ENCODE data around the gene GFRAL. TPM values are rescaled to one million over a fixed set of nuclear protein-coding genes. Genes with fewer than 3 reads are reported as not detected.

The GFRAL gene
- total RNA-seq (2012; rRNA removed), result not detected in 2 replicates
- not detected in 2 replicates for polyA plus RNA-seq (2012; rRNA removed)
- polyA plus RNA-seq (2012; cell fraction: cytosol; rRNA removed), result not detected in 2 replicates
- not detected in 2 replicates for polyA plus RNA-seq (2012; cell fraction: nucleus; rRNA removed; ENCODE audit: low replicate concordance)
- percentile 3 among the genes with signal in this experiment for Bru-seq, nascent RNA
- BruChase-seq, experiment 1, labeled RNA remaining after a 6-hour chase, result percentile 2 among the genes with signal in this experiment
- BruChase-seq, experiment 2, labeled RNA remaining after a 2-hour chase, result percentile 1 among the genes with signal in this experiment
- long read RNA-seq, result 0 reads

GRCh38 chr6:55327169-55327568 lies at the start of gene GFRAL:
GFRAL (plus strand) TSS chr6:55327469; CDS start chr6:55327555, 86 bp downstream.
- Histone ChIP-seq H3K9me3 (ENCODE audit: control insufficient read depth, insufficient read depth, low read length) (no peaks in the 10 kb centered on the region), H3K18ac (ENCODE audit: low read depth, low read length) (no peak within 1 kb of the TSS), H2AK5ac (ENCODE audit: low read depth, low read length) (no peak within 1 kb of the TSS), H3K4me3 (ENCODE audit: insufficient read depth, low read depth, low read length) (no peak within 1 kb of the TSS), H2AFZ (replicated peaks; ENCODE audit: low read length, poor library complexity) (no peak within 1 kb of the TSS), H3K56ac (ENCODE audit: extremely low read depth, insufficient read depth, low read length) (no peak within 1 kb of the TSS), H2BK5ac (ENCODE audit: low read depth, low read length, poor library complexity, severe bottlenecking) (no peak within 1 kb of the TSS), H3K4me2 (ENCODE audit: low read depth, low read length) (no peak within 1 kb of the TSS), H3K23ac (ENCODE audit: low read depth, low read length) (no peak within 1 kb of the TSS), H4K5ac (ENCODE audit: low read depth, low read length) (no peak within 1 kb of the TSS), H4K8ac (ENCODE audit: low read depth in 2 of 2, low read length in 2 of 2) (no peak within 1 kb of the TSS), H4K91ac (ENCODE audit: insufficient read depth, low read depth, low read length) (no peak within 1 kb of the TSS), H3K27ac (ENCODE audit: insufficient read depth, low read length) (no peak within 1 kb of the TSS), H4K20me1 (ENCODE audit: insufficient read depth, low read length) (no peaks in the 10 kb centered on the region), H2AK9ac (replicated peaks; ENCODE audit: low read depth, low read length, poor library complexity) (no peak within 1 kb of the TSS), H3K79me1 (ENCODE audit: low read depth in 1 of 2, low read length in 2 of 2) (no peaks in the 10 kb centered on the region), H3K9ac (ENCODE audit: low read depth, low read length) (no peak within 1 kb of the TSS), H2BK15ac (ENCODE audit: low read depth, low read length) (no peak within 1 kb of the TSS), H3K36me3 (ENCODE audit: control insufficient read depth, insufficient read depth, low read length) (no peaks in the 10 kb centered on the region), H3K9me1 (ENCODE audit: insufficient read depth, low read length) (no peaks in the 10 kb centered on the region), H3K27me3 (ENCODE audit: control insufficient read depth, insufficient read depth, low read length) (no peaks in the 10 kb centered on the region), H2BK20ac (ENCODE audit: low read depth, low read length) (no peak within 1 kb of the TSS), H2BK120ac (ENCODE audit: low read depth, low read length) (no peak within 1 kb of the TSS), H3K4me1 (ENCODE audit: control insufficient read depth, insufficient read depth, low read length) (no peaks in the 10 kb centered on the region), H3K4ac (ENCODE audit: low read depth, low read length) (no peak within 1 kb of the TSS), H3K14ac (replicated peaks; ENCODE audit: low read depth, low read length) (no peak within 1 kb of the TSS)
- dilution Hi-C loops (cut with HindIII; ENCODE audit: low sequenced_read_pairs, unreplicated experiment) (no loop called here), intact Hi-C loops (cut with micrococcal nuclease) (no loop called here), in situ Hi-C loops (cut with MboI; ENCODE audit: low sequenced_read_pairs) (no loop called here)
- TF ChIP-seq USF2 (IDR thresholded peaks at IDR 0.05; ENCODE audit: low read depth, low read length) (no peak), MXI1 (IDR thresholded peaks at IDR 0.05; ENCODE audit: borderline replicate concordance, low read depth, low read length) (no peak), RAD21 (IDR thresholded peaks at IDR 0.05; ENCODE audit: low read length) (no peak), CHD1 (IDR thresholded peaks at IDR 0.05; ENCODE audit: low read depth, low read length) (no peak), RCOR1 (IDR thresholded peaks at IDR 0.05; ENCODE audit: insufficient replicate concordance, low read length) (no peak), CTCF (conservative IDR thresholded peaks at IDR 0.05; ENCODE audit: low read depth, low read length) (no peak)
- no TSS peak for BruUV-seq (replicated peaks)
- ChIA-PET CTCF (no interaction called here), POLR2A (ENCODE audit: unreplicated experiment) (no interaction called here)
- WGBS, 2 experiments (ENCODE audit: extremely low coverage in 2 of 2, insufficient read length in 1 of 2), result no CpG with 5 or more reads among the region's 5 CpGs
- no peak for ATAC-seq (ENCODE audit: low read depth)
- no peak for DNase-seq
